Tibial artery (tissue), 4 donors: Measurements from ENCODE around the gene UVRAG.

ENCODE experiments used
- DNase-seq, 2 donors: peaks; one replicate each; pipeline ENCODE4 v3.0.0-alpha.2; 2019
- H3K27ac ChIP-seq, 2 donors: fragments of 200-600 bp; sonication (generic) in 1 of 2; 1 replicate in 1 of 2; 2 replicates in 1 of 2; pipeline ENCODE4 v1.5.1; 2018 to 2019; ENCODE audit warnings: mild to moderate bottlenecking in 1 of 2
- H3K27me3 ChIP-seq, 2 donors: fragments of 200-600 bp; sonication (generic) in 1 of 2; one replicate each; pipeline versions ENCODE4 v1.5.1 to v1.6.0; 2016 to 2019
- H3K36me3 ChIP-seq, 3 donors: fragments of 200-600 bp; sonication (generic) in 2 of 3; one replicate each; pipeline ENCODE4 v1.5.1; 2016 to 2019; ENCODE audit warnings: mild to moderate bottlenecking in 2 of 3
- H3K4me1 ChIP-seq, 4 donors: fragments of 200-600 bp; sonication (generic) in 2 of 4; 1 replicate in 3 of 4; 2 replicates in 1 of 4; pipeline ENCODE4 v1.5.1; 2016 to 2019
- H3K4me3 ChIP-seq, 2 donors: fragments of 200-600 bp; sonication (generic) in 1 of 2; 1 replicate in 1 of 2; 2 replicates in 1 of 2; pipeline ENCODE4 v1.5.1; 2018 to 2019; ENCODE audit warnings: mild to moderate bottlenecking in 2 of 2
- H3K9me3 ChIP-seq, 3 donors: fragments of 200-600 bp; sonication (generic) in 1 of 3; one replicate each; pipeline ENCODE4 v1.5.1; 2016 to 2019
- intact Hi-C: fragments of 100-400 bp; cut with DNase I; formaldehyde crosslinking; loops from one replicate; pipeline ENCODE4 v1.15.0; 2023; ENCODE audit warnings: low total_unique reads
- TF ChIP-seq, protein P1 (sequence below), 2 experiments: fragments of 200-600 bp in 1 of 2; fragments of 450-650 bp in 1 of 2; IDR thresholded peaks; one replicate each; pipeline ENCODE4 v1.5.1; 2017 to 2019; ENCODE audit warnings: antibody characterized with exemption in 2 of 2, mild to moderate bottlenecking in 1 of 2, moderate library complexity in 1 of 2

UVRAG gene

DNA sequence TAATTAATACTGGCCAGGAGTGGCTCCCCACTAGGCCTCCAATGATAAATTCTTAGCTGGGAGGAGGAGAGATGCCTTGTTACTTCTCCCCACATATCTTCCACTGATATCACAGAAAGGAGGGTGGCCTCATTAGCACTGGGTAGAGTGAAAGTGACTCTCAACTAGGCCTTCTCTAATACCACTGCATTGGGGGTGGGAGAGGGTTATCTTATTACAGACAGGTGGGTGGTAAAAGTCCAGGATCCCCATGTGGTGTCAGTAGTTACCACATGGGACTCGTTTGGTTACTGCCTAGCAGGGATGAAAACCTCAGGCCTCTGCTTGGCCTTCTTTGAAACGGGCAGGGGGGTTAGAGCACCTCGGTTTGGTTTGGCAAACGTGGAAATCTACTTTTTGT is 167.3 kb downstream of the UVRAG start:
- no peaks in the 10 kb centered on the region for H3K9me3 ChIP-seq
- no peaks in the 10 kb centered on the region for H3K4me1 ChIP-seq
- TF ChIP-seq, protein P1, sequence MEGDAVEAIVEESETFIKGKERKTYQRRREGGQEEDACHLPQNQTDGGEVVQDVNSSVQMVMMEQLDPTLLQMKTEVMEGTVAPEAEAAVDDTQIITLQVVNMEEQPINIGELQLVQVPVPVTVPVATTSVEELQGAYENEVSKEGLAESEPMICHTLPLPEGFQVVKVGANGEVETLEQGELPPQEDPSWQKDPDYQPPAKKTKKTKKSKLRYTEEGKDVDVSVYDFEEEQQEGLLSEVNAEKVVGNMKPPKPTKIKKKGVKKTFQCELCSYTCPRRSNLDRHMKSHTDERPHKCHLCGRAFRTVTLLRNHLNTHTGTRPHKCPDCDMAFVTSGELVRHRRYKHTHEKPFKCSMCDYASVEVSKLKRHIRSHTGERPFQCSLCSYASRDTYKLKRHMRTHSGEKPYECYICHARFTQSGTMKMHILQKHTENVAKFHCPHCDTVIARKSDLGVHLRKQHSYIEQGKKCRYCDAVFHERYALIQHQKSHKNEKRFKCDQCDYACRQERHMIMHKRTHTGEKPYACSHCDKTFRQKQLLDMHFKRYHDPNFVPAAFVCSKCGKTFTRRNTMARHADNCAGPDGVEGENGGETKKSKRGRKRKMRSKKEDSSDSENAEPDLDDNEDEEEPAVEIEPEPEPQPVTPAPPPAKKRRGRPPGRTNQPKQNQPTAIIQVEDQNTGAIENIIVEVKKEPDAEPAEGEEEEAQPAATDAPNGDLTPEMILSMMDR (IDR thresholded peaks at IDR 0.05), result no peak
- no peak for DNase-seq
- intact Hi-C loops, result no loop called here
- H3K27me3 ChIP-seq, result no peaks in the 10 kb centered on the region
- H3K4me3 ChIP-seq, result no peak overlapping the region
- no peak overlapping the region for H3K27ac ChIP-seq
- H3K36me3 ChIP-seq, result peaks cover 6 to 16% (median 13%) of the 10 kb centered on the region in 3 donors

DNA sequence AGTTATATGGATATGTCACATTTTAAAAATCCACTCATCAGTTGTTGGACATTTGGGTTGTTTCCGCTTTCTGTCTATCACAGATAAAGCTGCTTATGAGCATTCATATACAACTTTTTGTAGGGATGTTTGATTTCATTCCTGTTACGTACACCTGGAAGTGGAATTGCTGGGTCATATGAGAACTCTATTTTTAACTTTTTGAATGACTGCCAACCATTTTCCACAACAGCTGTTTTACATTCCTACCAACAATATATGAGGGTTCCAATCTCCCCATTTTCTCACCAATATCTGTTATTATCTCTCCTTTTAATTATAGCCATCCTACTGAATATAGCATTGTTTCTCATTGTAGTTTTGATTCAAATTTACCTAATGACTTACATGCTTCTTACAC is 172.0 kb downstream of the UVRAG start:
- Histone ChIP-seq H3K9me3 (no peaks in the 10 kb centered on the region), H3K4me3 (no peak overlapping the region), H3K27me3 (no peaks in the 10 kb centered on the region), H3K4me1 (no peaks in the 10 kb centered on the region), H3K27ac (no peak overlapping the region), H3K36me3 (peaks cover 6 to 16% (median 13%) of the 10 kb centered on the region in 3 donors)
- TF ChIP-seq, protein P1 (IDR thresholded peaks at IDR 0.05), result no peak
- DNase-seq, result no peak
- intact Hi-C loops, result no loop called here

DNA sequence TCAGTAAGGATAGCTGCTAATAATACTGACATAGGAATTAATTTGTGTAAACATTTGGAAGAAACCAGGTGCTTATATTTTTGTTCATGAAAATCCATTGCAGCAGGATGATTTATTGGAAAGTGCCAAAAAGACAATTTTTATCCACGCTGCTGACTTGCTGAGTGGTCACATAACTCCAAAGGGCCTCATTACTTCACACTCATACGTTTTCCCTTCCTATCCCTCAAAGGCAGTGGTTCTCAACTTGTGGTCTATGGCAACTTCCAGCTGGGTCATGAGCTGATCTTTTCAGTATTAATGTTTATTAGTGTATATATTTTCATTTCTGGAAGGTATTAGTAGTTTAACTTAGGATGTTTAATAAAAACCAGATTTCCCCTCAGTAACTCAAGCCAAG is 178.1 kb downstream of the UVRAG start:
- H3K4me3 ChIP-seq, result no peak overlapping the region
- H3K36me3 ChIP-seq, result no peaks in the 10 kb centered on the region
- TF ChIP-seq, protein P1 (IDR thresholded peaks at IDR 0.05), result no peak
- H3K4me1 ChIP-seq, result peaks cover 0 to 14% (median 0%) of the 10 kb centered on the region in 4 donors
- no peaks in the 10 kb centered on the region for H3K27me3 ChIP-seq
- intact Hi-C loops, result no loop called here
- DNase-seq, result no peak
- H3K9me3 ChIP-seq, result no peaks in the 10 kb centered on the region
- H3K27ac ChIP-seq, result no peak overlapping the region

DNA sequence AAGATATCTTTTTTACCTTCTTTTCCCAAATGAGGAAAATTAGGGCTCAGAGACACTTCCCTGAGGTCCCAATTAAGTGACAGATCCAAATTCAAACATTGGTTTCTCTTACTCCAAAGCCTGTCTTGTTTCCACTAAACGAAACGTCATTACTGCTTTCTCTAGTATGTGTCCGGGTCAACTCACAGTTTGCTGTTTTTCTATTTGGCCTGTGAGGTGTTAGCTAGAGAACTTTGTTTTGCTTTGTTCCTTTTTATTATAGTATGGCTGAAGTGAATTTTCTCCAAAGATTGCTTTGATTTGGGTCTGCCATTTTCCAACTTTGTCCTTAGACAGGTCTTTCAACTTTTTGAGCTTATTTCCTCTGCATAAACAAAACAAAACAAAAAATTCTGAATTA is 179.6 kb downstream of the UVRAG start:
- Histone ChIP-seq H3K9me3 (no peaks in the 10 kb centered on the region), H3K4me1 (peaks cover 0 to 14% (median 0%) of the 10 kb centered on the region in 4 donors), H3K27ac (no peak overlapping the region), H3K36me3 (no peaks in the 10 kb centered on the region), H3K27me3 (no peaks in the 10 kb centered on the region), H3K4me3 (no peak overlapping the region)
- TF ChIP-seq, protein P1 (IDR thresholded peaks at IDR 0.05), result no peak
- no peak for DNase-seq
- intact Hi-C loops, result no loop called here

DNA sequence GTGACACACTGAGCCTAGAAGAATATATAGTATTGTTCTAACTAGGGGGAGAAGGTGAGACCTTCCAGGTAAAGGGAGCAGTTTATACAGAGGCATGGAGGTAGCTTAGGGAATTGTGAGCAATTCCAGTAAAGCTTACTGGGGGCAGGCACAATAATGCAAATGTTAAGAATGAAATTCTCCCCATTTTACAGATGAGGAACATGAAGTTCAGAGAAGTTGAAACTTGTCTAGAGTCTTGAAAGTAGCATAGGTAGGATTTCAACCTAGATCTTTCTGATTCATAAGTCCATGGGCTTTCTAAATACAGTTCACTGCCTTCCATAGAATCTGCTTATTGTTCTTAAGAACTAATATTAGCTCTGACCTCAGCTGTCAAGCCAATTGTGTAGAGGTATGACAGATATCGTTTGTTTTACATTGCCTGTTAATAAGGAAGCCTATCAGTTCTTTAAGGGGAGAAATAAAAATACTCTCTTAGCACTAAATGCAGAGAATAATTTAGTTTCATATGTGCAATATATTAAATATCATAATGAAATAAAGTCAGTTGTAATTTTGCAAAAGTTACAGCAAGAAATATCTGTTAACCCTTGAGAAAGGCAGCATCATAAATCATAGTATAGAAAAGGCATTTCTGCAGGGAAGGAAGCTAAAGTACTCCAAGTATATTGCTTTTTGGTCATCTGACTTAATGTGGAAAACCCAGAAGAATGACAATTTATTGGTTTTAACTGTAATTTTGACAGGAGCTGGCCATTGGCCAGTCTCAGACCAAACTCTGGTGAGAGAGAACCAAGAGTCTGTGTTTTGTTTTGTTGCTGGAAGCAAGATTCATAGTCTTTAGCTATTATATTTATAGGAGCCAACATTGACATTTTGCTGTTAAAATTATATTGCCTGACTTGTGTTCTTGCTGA is 181.8 kb downstream of the UVRAG start:
- no peak for DNase-seq
- Histone ChIP-seq H3K4me1 (peaks cover 0 to 14% (median 0%) of the 10 kb centered on the region in 4 donors), H3K27ac (no peak overlapping the region), H3K27me3 (no peaks in the 10 kb centered on the region), H3K36me3 (peaks cover 0 to 6% (median 0%) of the 10 kb centered on the region in 3 donors), H3K9me3 (peaks cover 0 to 3% (median 0%) of the 10 kb centered on the region in 3 donors), H3K4me3 (no peak overlapping the region)
- TF ChIP-seq, protein P1 (IDR thresholded peaks at IDR 0.05), result no peak
- intact Hi-C loops, result no loop called here
